NCI-H2171 treated with DMSO at 0.1 percent for 48 hours (cell line): Measurements from ENCODE around the gene PAPPA2.
"Not testable (repeated sequence)": the region's sequence is repeated elsewhere in the genome, so short reads cannot be mapped to it uniquely, and the experiment has no call there.

Experiments used
- DNase-seq: peaks from one replicate; lab custom pipeline; 2025; lab: John Stamatoyannopoulos, UW

The PAPPA2 gene

DNA sequence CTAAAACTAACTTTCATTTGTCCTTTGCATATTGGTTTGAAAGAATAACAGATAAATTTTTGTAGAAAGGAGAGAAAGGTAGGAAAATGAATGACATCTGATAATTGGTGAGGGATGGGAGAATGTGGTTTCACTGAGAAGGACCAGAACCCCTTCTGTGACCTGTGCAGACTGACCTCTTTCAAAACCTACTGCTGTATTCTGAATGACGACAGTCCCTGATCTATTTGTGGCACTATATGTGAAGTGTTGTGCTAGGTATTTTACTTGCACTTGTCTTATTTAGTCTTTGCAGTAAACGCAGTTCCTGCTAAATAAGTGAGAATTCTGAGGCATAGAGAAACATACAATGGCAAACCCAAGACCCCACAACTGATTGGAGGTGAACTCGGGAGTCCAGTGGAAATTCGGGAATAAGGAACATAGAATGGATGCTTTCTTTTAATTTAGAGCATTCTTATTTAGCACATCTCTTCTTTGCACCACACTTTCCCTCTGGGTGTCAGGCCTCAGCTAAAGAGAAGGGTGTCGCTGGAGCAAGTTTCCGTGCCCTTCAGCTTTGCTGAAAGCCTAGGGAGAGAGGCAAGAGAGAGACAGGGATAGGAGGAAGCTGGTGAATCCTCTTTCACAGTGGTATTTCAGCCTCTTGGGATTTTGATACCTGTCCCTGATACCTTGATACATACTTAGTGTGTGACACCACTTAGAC is 230.2 kb downstream of the PAPPA2 start:
- no peak for DNase-seq

DNA sequence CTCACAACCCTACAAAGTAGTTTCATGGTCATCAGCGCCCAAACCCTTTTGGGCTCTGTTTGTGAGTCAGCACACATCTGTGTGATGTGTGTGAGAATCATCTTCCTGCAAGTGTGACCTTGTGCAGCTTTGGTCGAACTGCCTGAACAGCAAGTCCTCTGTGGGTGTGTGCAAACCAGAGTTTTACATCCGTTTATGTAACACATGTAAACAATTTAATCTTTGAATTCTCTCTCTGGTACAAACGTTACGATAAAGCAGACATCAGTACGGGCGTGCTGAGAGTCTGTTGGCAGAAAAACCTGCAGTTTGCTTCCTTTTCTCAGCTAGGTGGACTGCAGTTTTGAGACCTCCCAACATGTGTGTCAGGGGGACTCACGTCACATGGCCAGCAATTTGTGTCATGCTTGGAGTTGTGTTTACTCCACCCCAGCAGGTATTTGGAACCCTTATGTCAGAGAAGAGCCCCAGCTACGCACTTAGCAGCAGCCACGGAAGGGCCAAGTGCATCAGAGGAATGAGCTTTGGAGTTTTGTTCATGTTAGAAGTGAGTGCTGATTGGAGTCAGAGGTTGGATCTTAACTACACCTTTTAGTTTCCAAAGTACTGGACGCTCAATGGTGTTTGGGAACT is 230.8 kb downstream of the PAPPA2 start:
- DNase-seq = no peak

- DNase-seq = no peak
Observed at GRCh38 chr1:176694713-176695112, 231.7 kb downstream of the PAPPA2 start.

DNA sequence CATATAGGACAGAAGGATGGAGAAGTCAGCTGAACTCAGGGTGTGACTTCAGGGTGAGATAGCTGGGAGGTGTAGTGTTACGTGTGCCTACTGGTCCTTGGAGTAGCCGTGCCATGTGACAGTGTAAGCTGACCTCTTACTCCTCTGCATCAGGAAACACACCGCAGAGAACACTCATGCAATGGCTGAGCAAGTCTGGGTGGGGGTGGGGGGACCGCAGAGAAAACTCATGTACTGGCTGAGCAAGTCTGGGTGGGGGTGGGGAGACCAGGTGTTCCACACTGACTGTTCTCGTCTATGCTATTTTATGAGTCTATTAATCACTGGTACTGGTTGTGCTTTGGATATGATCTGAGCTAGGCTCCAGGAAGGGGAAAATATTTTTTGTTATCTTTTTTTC is 233.1 kb downstream of the PAPPA2 start:
- DNase-seq = peak; percentile 54

GRCh38 chr1:176696689-176697088 is 233.7 kb downstream of the PAPPA2 start:
- DNase-seq = no peak

DNA sequence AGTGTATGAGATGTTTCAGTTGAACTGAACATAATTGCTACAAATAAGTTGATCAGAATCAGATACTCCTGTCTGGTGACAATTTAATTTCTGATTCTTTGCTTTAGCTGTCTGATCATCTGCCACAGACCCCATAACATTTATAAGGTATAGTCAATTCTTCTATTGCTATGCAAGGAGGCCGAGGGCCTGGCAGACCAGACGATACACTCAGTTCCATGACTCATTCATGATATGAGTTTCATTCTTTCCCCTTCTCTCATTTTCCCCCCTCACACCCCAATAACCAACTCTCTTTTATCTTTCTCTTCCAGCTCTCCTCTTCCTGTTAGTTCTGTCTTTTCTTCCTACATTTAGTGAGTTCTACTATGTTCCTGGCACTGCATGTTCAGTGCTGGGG is 236.8 kb downstream of the PAPPA2 start:
- no peak for DNase-seq

DNA sequence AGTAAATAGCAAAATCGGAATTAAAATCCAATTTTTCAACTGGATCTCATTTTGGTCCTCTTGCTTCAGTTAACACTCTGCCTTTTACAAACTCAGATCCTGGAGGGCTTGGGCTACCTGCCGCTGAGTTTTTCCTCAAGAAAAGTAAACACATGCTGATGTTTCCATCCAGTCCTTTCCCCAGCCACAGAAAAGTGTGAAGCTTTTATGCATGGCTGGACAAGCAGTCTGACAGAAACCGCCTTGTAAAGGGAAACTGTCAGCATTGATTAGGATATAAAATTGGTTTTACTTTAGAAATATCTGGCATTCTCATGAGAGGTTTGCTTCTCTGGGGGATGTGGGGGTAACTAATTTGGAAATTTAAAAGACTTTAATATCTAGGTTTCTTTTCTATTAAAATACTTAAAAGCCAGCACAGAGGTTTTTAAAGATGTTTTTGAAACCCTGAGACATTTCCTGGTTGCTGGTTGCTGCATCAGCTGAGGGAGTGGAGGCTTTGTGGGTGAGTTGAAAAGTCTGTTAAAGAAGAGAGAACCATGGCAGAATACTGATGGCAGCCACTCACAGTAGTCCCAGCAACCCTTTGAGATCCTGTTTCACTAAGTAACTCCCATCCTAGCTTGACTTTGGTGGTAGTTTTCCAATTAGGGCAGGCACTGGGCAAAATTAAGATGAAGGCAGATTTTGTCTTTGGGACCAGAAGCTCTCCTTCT is 238.3 kb downstream of the PAPPA2 start:
- no peak for DNase-seq

- no peak for DNase-seq
Observed at GRCh38 chr1:176702901-176703300, 239.9 kb downstream of the PAPPA2 start.

DNA sequence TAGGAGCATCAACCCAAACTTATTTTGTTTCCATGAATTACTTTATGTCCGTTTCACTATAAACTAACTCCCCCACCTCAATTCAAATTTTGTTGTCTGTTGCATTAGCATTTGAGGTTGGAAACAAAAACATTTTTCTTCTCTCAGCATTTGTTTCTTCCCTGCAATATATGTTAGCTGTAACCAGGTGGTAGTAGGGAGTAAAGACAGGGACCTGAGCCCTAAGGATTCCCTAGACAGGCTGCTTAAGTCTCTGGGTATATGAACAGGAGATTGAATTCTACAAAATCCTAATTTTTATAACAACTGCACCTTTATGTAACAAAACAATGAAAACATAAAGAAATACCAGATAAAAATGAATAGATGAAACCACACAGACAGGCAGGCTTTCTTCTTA is 242.6 kb downstream of the PAPPA2 start:
- DNase-seq = no peak

GRCh38 chr1:176717066-176717750 is 254.2 kb downstream of the PAPPA2 start:
- DNase-seq = peak; percentile 48

GRCh38 chr1:176719447-176719846 is 256.5 kb downstream of the PAPPA2 start:
- no peak for DNase-seq

DNA sequence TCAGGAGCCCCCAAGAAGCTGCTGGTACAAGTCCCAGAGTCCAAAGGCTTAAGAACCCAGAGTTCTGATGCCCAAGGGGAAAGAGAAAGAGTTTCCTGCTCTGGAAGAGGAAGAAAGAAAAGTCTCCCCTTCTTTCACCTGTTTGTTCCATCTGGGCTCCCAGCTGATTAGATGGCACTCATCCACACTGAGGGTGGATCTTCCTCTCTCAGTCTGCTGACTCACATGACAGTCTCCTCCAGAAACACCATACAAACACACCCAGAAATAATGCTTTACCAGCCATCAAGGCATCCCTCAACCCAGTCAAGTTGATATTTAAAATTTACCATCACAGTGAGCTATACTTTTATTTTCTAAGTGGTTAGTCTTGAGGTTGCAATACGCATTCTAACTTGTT is 257.9 kb downstream of the PAPPA2 start:
- DNase-seq = no peak

GRCh38 chr1:176733661-176734060 is 270.7 kb downstream of the PAPPA2 start:
- no peak for DNase-seq

GRCh38 chr1:176735201-176735600 is 272.2 kb downstream of the PAPPA2 start:
- no peak for DNase-seq

DNA sequence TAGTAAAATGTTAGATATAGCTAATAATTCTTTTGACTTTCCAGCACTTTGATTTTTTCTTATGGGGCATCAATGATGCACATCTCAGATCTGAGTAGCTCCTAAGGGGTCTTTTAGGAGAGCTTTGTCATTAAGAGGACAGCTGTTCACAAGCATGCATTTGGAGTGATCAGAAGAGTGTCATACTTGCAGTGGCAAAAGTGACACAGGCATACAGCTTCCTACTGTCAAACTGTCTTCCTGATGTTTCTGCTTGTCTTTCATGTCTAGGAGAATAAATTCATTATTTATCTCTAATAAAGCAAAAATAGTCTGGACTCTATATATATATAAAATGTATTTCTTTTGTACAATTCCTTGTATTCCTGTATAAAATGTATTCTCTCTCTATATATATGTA is 273.0 kb downstream of the PAPPA2 start:
- DNase-seq = no peak

- no peak for DNase-seq
Observed at GRCh38 chr1:176741181-176741580, 278.2 kb downstream of the PAPPA2 start.

DNA sequence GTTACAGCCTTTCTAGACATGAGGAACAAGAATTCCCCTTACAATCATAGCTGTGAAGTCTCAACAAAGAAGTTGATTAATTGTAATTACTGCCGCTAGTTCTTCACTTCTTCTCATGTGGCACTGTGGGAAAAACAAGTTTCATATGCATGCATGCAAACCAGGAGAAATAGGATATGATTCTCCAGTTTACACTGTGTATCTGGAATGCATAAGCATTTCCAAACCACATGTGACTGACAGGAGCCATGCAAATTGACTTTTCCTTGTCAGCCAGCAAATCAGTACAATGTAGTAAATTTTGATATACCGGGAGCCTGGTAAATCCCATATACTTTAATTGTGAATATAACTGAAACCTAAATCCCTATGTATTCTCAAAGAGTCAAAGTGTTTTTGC is 279.3 kb downstream of the PAPPA2 start:
- no peak for DNase-seq

DNA sequence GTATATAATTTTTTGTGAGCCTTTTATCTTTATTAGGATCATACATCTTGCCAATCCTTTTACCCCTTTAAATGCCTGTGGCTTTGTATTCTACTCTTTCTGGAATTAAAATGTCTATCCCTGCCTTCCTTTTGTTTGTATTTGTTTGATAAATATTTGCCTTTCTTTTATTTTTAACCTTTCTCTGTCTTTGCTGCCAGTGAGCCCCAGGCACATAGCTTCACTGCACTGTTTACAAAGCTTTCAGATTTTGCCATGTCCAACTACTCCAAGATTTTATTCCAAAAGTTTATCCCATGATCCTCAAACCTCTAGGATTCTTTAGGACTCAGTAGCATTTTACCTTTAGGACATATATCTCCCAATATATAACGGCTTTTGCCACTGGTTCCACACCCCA is 281.2 kb downstream of the PAPPA2 start:
- DNase-seq = no peak

DNA sequence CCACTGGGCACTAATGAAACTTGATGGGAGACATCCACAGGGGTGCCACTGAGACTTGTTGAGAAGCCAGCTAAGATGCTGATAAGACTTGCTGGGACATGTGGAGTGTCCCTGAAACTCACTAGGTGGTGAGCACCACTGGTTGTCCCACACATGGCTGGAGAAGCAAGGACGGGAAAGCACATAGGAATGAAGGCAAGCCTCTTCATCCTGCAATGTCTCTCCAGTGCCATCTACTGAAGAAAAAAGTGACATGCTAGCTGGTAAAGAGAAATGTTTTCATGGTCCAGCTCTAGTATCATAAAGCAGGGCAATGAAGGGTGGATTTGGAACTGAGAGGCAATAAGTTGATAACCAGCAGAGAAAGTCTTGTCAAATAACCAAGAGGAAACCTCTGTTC is 283.0 kb downstream of the PAPPA2 start:
- DNase-seq = peak; percentile 3

GRCh38 chr1:176752505-176752904 is 289.5 kb downstream of the PAPPA2 start:
- DNase-seq = no peak

GRCh38 chr1:176754676-176755075 is 291.7 kb downstream of the PAPPA2 start:
- DNase-seq = no peak

DNA sequence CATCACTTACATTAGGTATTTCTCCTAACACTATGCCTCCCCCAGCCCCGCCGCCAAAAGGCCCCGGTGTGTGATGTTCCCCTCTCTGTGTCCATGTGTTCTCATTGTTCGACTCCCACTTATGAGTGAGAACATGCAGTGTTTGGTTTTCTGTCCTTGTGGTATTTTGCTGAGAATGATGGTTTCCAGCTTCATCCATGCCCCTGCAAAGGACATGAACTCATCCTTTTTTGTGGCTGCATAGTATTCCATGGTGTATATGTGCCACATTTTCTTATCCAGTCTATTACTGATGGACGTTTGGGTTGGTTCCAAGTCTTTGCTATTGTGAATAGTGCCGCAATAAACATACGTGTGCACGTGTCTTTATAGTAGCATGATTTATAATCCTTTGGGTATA is 293.8 kb downstream of the PAPPA2 start:
- not testable (repeated sequence) for DNase-seq

DNA sequence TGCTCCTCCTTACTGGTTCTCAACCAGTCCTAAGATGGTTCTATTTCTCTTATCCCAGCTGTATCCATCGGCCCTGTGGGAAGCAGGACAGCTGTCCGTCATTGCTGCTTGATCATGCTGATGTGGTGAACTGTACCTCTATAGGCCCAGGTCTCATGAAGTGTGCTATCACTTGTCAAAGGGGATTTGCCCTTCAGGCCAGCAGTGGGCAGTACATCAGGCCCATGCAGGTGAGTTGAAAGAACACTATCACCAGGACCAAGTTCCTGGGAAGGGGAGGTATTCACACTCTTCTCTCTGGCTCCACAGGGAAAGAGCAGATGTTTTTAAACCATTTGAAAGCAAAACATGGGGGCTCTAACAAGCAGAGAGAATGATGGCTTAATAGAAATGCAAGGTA is 302.6 kb downstream of the PAPPA2 start:
- DNase-seq = no peak
